ENCODE results near the gene CHRNE. TPM values are rescaled to one million over a fixed set of nuclear protein-coding genes. Genes with fewer than 3 reads are reported as not detected.
A peak's percentile ranks its signal among the peaks of the same experiment; 100 is the strongest.

The CHRNE gene
- total RNA-seq, 1 donor from 2014 or later, result 0.25 TPM

GRCh38 chr17:4854111-4854681 lies 48.7 kb downstream of the CHRNE start:
- peak; percentile 40 for DNase-seq (ENCODE audit: low read depth)

GRCh38 chr17:4853208-4853671 lies 49.7 kb downstream of the CHRNE start:
- peak; percentile 51 for DNase-seq (ENCODE audit: low read depth)

DNA sequence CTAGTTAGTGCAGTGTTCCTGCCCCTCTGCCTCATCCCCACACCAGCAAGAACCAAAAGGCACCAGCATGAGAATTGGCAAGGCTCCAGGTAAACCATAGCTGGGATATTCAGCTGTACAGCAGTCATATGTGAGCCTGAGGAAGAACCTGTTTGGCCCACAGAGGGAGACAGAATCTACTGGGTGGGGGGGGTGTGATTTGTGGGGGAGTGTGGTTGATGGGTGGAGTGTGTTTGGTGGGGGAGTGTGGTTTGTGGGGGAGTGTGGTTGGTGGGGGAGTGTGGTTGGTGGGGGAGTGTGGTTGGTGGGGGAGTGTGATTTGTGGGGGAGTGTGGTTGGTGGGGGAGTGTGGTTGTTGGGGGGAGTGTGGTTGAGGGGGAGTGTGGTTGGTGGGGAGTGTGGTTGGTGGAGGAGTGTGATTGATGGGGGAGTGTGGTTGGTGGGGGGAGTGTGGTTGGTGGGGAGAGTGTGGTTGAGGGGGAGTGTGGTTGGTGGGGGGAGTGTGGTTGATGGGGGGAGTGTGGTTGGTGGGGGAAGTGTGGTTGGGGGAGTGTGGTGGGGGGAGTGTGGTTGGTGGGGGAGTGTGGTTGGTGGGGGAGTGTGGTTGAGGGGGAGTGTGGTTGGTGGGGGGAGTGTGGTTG lies 50.2 kb downstream of the CHRNE start:
- peak; percentile 63 for DNase-seq (ENCODE audit: low read depth)

DNA sequence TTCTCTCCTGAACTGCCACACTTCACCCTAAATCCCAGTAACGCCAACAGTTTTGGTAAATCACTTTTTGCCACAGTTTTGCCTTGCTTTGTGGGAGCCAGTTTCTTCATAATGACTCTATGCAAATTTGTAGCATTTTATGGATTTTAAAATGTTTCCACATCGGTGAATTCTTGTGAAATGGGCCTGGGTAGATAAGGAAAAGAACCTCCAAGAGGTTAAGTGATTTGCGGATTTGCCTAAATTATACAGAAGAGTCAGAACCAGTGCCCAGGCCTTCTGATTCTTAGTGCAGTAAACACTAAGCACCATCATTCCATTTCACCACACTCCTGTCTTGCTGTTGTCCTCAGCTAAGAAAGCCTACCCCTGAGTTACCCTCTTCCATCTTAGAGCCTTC lies 51.8 kb downstream of the CHRNE start:
- DNase-seq (ENCODE audit: low read depth), result no peak

DNA sequence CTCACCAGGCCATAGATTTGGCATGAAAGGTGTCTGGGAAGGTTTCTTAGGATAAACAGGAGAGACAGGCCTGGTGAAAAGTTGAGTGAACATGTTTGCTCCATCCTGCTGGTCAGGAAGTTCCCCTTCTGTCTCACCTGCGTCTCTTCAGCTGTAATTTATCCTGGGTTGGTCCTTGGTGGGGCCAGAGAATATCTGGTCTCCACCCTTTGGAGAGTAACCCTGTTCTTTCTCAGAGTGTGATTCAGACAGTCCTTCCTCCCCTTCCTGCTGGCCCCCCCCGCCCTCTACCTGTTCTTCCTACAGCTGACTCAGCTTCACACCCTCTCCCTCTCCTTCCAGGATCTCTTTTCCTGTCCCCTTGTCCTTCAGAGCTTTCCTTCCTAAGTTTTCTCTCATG lies 52.7 kb downstream of the CHRNE start:
- peak; percentile 29 for DNase-seq (ENCODE audit: low read depth)

- DNase-seq (ENCODE audit: low read depth), result peak; percentile 67
Observed at GRCh38 chr17:4849011-4849536, 53.8 kb downstream of the CHRNE start.

Other genes starting within 250 kb of the CHRNE start
- gene PELP1, start 199.0 kb downstream of the CHRNE start, total RNA-seq, result 16.0 and 31.7 TPM in 2 replicates
- gene ARRB2, start 192.5 kb downstream of the CHRNE start, total RNA-seq, result 2.1 and 2.7 TPM in 2 replicates
- gene MED11, start 171.7 kb downstream of the CHRNE start, total RNA-seq, result 17.4 and 20.6 TPM in 2 replicates
- 0.30 and 1.0 TPM in 2 replicates for gene ZMYND15, start 163.3 kb downstream of the CHRNE start, total RNA-seq
- 36.2 and 48.6 TPM in 2 replicates for gene CXCL16, start 163.2 kb downstream of the CHRNE start, total RNA-seq
- not detected in 2 replicates for gene TM4SF5, start 131.2 kb downstream of the CHRNE start, total RNA-seq
- gene VMO1, start 116.7 kb downstream of the CHRNE start, total RNA-seq, result not detected in 2 replicates
- gene GLTPD2, start 114.1 kb downstream of the CHRNE start, total RNA-seq, result not detected in 2 replicates
- 79.0 and 204 TPM in 2 replicates for gene PSMB6, start 106.9 kb downstream of the CHRNE start, total RNA-seq
- 16.0 and 21.3 TPM in 2 replicates for gene PLD2, start 95.9 kb downstream of the CHRNE start, total RNA-seq
- gene MINK1, start 69.8 kb downstream of the CHRNE start, total RNA-seq, result 20.8 and 84.6 TPM in 2 replicates
- gene C17orf107, start 3.6 kb downstream of the CHRNE start, total RNA-seq, result 1.7 and 4.2 TPM in 2 replicates
- gene GP1BA, start 29.2 kb upstream of the CHRNE start, total RNA-seq, result not detected in 2 replicates
- gene SLC25A11, start 36.9 kb upstream of the CHRNE start, total RNA-seq, result 40.1 and 56.2 TPM in 2 replicates
- gene RNF167, start 37.2 kb upstream of the CHRNE start, total RNA-seq, result 16.1 and 43.6 TPM in 2 replicates
- gene PFN1, start 45.4 kb upstream of the CHRNE start, total RNA-seq, result 549 and 701 TPM in 2 replicates
- 5.3 and 6.6 TPM in 2 replicates for gene ENO3, start 48.0 kb upstream of the CHRNE start, total RNA-seq
- gene SPAG7, start 64.7 kb upstream of the CHRNE start, total RNA-seq, result 45.7 and 66.5 TPM in 2 replicates
- gene CAMTA2, start 84.6 kb upstream of the CHRNE start, total RNA-seq, result 0.87 and 37.9 TPM in 2 replicates
- 0.40 and 0.69 TPM in 2 replicates for gene INCA1, start 94.4 kb upstream of the CHRNE start, total RNA-seq
- gene KIF1C, start 94.9 kb upstream of the CHRNE start, total RNA-seq, result 116 and 142 TPM in 2 replicates
- gene SLC52A1, start 132.3 kb upstream of the CHRNE start, total RNA-seq, result 0.52 and 0.55 TPM in 2 replicates
- gene ZFP3, start 175.4 kb upstream of the CHRNE start, total RNA-seq, result 1.6 and 4.9 TPM in 2 replicates
- gene ZNF232, start 208.8 kb upstream of the CHRNE start, total RNA-seq, result 8.8 and 10.4 TPM in 2 replicates
- gene USP6, start 212.9 kb upstream of the CHRNE start, total RNA-seq, result 0.55 TPM in 1 of 2 replicates, not detected in the other

All from renal cortical epithelial cell (primary cell).